SHP77 (cell line): ENCODE measurements around the gene GJB1.
"Not testable (repeated sequence)": the region's sequence is repeated elsewhere in the genome, so short reads cannot be mapped to it uniquely, and the experiment has no call there.

Experiments used
- DNase-seq, 2 experiments: peaks; one replicate each; lab custom pipeline; 2025; lab: John Stamatoyannopoulos, UW

GJB1 gene

GRCh38 chrX:71222929-71223328 lies at the start of gene GJB1:
Gene GJB1 (plus strand): TSS chrX:71223224. CDS start chrX:71223708, 484 bp downstream.
- no peak for DNase-seq

GRCh38 chrX:71173440-71173839 lies 49.6 kb upstream of the GJB1 start:
- no peak for DNase-seq

- no peak for DNase-seq
These were observed 48.2 kb upstream of the GJB1 start for GRCh38 chrX:71174795-71175194.

- no peak for DNase-seq
These were observed 47.5 kb upstream of the GJB1 start for GRCh38 chrX:71175531-71175930.

GRCh38 chrX:71177327-71177726 lies 45.7 kb upstream of the GJB1 start:
- no peak for DNase-seq

- DNase-seq: peak; percentile 35 to 44
These were observed 44.1 kb upstream of the GJB1 start for GRCh38 chrX:71178908-71179307.

DNA sequence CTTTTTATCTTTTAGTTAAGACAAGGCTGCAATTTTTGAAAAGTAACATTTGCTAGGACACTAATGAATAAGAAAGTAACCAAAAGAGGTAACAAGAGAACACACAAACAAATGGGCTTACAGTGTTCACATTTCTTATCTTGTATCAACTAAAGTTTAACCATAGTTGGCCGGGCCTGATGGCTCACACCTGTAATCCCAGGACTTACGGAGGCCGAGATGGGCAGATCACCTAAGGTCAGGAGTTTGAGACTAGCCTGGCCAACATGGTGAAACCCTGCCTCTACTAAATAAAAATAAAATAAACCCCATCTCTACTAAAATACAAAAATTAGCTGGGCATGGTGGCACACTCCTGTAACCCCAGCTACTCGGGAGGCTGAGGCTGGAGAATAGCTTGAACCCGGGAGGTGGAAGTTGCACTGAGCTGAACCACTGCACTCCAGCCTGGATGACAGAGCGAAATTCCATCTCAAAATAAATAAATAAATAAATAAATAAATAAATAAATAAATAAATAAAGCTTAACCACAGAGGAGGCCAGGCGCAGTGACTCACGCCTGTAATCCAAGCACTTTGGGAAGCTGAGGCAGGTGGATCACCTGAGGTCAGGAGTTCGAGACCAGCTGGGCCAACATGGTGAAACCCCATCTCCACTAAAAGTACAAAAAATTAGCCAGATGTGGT lies 42.3 kb upstream of the GJB1 start:
- not testable (repeated sequence) for DNase-seq

DNA sequence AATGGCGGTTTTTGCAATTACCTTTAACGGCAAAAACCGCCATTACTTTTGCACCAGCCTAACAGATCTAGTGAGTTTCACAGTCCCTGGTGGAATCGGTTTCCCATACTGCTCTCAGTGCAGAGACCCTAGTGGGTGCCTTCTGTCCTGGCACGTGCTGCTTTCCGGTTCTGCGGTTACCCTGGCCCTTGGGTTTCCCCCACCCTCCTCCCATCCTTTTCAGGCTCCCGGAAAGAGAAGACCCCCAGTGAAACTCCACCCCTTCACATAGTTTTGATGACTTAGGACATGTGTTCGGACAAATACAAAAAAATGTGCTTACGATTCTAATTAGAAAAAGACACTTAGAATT lies 41.5 kb upstream of the GJB1 start:
- peak in 1 of 2 experiments; percentile 9 for DNase-seq

DNA sequence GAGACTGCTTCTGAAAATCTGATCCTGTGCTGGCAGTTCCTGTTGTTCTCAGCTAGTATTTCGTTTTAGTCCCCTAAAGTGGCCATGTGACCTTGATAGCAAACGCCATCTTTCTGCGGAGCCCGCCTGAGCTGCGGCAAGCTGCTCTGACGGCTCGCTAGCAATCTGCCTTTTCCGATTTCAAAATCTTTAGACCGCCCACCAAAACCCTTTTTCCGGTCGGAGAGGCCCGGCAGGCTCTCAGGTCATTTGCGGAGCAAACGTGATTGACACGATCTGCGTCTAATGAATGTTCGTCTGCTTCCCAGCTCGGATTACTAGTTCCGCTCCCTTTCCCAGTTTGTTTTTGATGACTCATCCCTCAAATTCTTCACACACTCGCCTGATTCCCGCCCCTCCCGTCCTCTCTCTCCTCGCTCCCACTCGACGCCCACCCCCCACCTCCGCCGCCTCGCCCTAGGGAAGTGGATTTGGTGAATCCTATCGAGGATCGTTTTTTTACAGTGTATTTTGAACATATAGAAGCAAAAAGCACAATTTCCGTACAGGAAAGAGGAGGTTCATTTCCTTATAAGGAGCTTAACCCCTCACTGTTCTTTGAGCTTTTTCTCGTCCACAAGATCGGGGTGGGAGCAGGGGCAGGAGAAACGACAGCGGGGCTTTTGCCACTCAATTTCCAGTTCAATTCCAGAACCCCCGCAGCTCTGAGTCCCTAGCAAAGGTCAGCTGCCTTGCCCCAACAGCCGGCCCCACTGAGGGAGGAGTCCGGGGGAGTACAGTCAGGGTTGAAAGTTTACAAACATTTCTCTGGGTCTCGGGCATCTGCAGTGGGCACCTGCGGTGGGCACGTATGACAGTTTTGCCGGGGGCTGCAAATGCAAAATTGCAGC lies 40.9 kb upstream of the GJB1 start:
- DNase-seq: peak; percentile 89 to 90

- no peak for DNase-seq
These were observed 40.2 kb upstream of the GJB1 start for GRCh38 chrX:71182871-71183270.

DNA sequence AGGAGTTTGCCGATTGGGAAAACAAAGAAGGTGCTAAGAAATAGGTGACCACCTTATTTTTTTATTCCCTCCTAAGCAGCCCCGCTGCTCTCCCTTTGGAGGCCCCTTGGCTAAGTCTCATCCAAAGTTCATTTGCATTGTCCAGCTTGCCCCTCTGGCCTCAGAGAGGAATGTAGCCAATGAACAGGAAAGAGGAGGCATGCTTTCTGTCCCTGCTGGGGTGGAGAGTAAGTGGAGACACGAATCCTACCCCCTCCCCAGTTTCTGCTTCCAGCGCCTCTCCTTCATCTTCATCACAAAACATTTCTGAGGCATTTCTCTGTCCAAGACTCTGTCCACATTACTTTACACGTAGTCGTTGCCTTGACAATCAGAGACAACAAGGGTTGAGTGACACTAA lies 39.7 kb upstream of the GJB1 start:
- no peak for DNase-seq

- no peak for DNase-seq
These were observed 38.9 kb upstream of the GJB1 start for GRCh38 chrX:71184092-71184491.

DNA sequence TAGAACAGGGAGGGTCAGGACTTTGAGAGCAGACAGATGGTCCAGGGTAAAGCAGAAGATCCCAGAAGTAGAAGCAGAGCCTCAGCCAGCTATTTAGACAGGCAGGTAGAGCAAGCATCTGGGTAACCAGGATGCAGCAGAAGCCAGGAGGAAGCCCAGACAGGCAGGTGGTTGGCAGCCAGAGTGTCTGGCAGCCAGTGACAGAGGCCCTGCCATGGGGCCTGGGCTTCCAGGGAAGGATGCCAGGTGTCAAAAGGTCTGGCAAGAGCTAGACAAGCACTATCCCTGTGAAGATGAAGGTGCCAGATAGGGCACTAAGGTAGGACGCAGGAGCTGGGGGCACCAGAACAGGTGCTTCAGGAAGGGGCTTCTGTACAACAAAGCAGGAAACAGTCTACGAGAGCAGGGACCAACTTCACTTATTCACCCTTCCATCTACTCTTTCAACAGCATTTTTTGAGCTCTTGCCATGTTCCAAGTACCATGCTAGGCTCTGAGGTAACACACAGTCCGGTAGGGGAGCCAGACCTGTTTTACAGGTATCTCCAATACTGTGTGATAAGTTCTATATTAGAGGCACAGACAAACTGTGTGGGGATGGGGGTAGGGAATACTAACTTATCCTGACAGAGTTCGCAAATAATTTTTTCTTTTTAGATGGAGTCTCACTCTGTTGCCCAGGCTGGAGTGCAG lies 38.1 kb upstream of the GJB1 start:
- DNase-seq: peak in 1 of 2 experiments; percentile 33

DNA sequence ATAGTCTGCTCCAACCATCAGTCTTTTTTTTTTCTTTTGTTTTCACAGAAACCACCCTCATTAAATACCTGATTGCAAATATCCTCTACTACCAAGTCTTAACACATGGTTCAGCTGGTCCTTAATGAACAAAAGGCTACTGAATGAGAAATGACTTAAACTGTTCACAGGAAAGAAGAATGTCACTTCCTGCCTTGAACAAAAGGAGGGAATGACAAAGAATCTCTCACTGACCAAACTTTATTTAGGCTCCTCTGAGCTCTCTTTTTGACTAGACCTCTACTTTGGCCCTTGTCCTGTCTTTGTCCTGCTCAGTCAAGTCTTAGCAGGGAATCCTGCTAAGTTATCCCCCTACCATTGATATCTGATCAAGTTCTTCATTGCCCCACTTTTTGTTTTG lies 31.8 kb upstream of the GJB1 start:
- DNase-seq: no peak

GRCh38 chrX:71195964-71196649 lies 26.9 kb upstream of the GJB1 start:
- DNase-seq: no peak

DNA sequence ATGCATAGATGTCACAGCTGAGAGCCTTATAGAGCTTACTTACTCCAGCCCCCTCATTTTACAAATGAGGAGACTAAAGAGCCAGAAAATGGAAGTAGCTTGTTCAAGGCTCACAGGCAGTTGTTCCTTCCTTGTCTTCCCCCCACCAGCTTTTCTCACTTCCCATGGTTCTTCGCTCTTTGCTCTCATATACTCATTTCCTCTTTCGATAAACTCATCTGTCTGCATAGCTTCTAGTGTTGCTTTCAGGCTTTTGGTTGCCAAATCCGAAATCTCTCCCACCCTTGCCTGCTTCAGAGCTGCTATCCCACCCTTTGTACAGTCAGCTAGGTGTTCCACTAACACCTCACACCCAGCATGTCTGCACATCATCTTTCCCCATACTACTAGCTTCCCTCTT lies 25.0 kb upstream of the GJB1 start:
- DNase-seq: no peak

GRCh38 chrX:71199252-71200008 lies 23.6 kb upstream of the GJB1 start:
- DNase-seq: no peak

DNA sequence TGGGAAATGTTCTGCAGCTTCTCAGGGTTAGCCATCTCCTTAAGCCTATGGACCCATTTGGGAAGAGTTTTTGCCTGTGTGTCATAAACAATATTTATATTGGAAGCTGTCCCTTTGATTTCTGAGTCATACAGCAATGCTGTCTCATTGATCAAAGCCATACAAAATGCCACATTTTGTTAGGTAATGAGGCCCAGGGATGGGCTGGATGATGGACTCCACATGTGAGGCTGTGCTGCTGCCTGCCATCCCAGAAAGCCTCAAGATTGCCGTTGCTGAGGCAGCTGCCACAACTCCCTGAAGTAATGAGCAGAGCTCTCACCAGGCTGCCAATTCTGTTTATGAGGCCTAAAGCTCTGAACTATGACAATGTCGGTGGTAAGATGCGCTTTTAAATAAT lies 12.2 kb upstream of the GJB1 start:
- no peak for DNase-seq

DNA sequence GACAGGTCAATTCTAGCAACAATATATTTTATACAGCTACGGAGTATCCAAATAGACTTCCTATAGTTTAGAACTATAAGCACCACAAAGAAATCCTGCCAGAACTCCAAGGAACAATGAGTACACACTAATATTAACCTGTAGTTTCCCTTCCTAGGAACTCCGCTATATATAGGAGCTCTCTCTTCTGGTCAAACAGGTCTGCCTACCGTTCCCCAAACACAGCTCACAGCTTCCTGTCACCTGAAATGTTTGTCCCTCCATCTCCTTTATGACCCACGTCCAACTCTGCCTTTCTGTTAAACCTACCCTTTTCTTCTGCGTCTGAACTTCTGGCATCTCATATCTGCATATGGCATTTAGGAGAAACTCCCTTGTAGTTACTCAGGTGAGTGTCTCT lies 10.5 kb upstream of the GJB1 start:
- DNase-seq: no peak

DNA sequence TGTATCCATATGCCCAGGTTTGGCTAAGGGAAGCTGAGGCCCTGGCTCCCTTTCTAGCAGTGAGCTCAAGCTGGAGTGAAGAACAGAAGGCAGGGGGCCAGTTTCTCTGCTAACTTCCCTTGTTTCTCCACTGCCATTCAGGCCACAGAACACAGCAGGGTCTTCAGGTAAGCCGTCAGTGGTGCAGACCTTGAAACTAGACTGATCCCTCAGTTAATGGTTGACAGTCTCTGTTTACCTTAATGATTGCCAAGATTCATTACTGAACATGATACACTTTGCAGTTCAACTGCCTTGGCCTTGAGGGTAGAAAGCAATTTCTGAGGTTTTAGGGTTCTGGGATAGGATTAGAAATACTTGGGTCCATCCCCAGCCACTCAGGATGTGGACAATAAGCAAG lies 8.9 kb upstream of the GJB1 start:
- DNase-seq: no peak

- no peak for DNase-seq
These were observed 8.3 kb upstream of the GJB1 start for GRCh38 chrX:71214604-71215337.
